CD4-positive, alpha-beta T cell treated with Interleukin-21 for 1 hour (primary cell): ENCODE data around the gene PDE4D.

Source experiments
- DNase-seq: peaks from one replicate; pipeline ENCODE4 v3.0.0-alpha.2; 2020

PDE4D gene

DNA sequence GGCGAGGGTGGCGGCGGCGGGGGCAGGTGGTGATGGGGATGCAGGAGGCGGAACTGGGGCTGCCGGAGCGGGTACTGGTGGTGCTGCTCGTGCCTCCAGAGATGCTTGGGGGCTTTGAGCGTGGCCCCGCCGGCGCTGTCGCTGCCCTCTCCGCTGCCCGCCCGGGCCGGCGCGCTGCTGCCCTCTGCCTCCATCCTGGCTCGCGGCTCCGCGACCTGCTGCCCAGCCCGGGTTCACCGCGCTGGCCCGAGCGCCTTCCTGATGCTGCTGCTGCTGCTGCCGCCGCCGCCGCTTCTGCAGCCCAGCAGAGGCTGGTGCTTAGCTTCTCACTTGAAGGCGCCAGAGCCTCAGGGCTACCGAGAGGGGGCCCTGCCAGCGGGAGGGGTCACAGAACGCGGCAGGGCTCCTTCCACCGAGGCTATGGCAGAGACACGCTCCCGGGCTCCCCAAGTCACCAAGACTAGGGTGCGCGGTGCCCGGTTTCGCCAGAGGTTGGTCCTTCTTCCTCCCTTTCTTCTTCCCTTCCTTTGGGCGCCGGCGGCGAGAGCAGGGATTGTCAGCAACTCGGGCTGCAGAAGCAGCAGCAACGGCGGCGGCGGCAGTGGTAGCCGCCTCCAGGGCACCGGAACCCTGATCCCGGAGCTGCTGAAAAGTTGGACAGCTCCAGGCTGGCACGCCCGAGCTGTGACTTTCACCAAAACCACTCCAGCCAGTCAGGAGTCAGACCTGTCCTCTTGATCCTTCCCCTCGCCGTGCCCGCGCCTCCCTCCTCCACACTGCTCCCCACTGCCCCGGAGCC is at the start of gene PDE4D:
Gene PDE4D, minus strand, starts transcription at position 298 of the 799 bp plus-strand sequence.
- no peak for DNase-seq

DNA sequence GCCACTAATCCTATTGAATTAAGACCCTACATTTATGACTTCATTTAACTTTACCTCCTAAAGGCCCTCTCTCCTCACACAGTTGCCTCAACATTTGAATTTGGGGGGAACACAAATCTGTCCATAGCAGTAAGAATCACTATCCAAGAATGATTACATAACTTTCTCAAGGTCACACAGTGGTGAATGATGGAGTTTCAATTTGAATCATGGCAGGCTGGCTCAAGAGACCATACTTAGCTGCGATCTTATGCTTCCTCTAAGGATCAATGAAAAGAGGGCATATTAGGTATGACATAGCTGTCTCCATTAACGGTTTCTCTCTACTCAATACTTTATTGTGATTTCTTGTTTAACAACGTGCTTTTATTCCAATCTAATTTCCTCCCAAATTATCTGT is 44.1 kb upstream of the PDE4D start:
- no peak for DNase-seq

GRCh38 chr5:59923465-59923864 is 29.9 kb upstream of the PDE4D start:
- DNase-seq: no peak

- no peak for DNase-seq
These were observed 28.7 kb upstream of the PDE4D start for GRCh38 chr5:59922220-59922619.

DNA sequence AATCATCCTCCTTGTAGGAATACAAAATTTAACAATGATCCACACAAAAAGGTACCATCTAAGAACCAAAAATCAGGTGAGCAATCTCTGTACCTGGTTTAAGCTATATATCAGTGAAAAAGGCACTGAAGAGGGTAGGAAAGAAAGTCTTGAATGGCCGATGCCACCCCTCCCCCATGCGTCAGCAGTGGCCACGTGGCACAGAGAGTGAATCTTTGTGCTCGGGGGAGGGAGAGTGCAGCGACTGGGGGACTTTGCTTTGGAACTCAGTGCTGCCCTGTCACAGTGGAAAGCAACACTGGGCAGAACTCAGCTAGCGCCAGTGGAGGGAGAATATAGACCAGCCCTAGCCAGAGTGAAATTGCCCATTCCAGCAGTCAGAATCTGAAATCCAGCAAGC is 28.3 kb upstream of the PDE4D start:
- no peak for DNase-seq

GRCh38 chr5:59919484-59919883 is 26.0 kb upstream of the PDE4D start:
- no peak for DNase-seq

GRCh38 chr5:59917121-59917520 is 23.6 kb upstream of the PDE4D start:
- DNase-seq: no peak

DNA sequence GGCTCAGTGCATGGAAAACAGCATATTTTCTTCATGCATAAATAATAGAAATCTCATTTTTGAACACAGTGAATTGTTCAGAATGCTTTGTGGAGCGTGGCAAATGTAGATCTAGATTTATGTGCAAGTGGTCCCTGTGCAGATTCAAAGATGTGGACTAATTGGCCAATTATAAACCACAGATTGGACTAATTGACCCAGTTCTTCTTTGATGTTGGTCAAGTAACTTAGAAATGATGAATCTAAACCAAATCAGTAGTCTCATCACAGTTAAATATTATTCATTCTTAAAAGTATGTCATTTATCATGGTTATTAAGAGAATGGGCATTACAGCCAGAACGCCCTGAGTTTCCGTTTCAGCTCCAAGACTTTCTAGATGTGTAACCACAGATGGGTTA is 11.7 kb upstream of the PDE4D start:
- DNase-seq: no peak

DNA sequence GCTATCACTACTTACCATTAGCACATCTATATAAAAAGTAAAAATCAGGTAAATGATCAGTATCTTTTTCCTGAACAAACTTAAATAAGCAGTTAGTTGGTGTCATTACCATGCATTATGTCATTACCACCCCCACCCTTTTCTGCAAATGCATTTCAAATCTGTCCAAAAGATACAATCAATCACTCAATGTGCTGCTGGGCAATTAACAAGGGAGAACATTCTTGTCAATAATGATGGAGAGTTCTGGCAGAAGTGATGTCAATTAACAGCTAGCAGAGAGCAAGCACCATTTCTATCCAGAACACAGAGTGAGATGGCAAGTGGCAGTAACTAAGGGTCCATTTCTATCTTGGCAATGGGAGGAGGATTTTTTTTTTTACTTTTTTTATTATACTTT is 3.5 kb upstream of the PDE4D start:
- DNase-seq: no peak

GRCh38 chr5:59891962-59892643 is 1.4 kb downstream of the PDE4D start:
- DNase-seq: no peak

GRCh38 chr5:59887274-59887673 is 6.3 kb downstream of the PDE4D start:
- no peak for DNase-seq

- no peak for DNase-seq
These were observed 18.9 kb downstream of the PDE4D start for GRCh38 chr5:59874675-59875074.

- DNase-seq: no peak
These were observed 20.4 kb downstream of the PDE4D start for GRCh38 chr5:59873113-59873512.

DNA sequence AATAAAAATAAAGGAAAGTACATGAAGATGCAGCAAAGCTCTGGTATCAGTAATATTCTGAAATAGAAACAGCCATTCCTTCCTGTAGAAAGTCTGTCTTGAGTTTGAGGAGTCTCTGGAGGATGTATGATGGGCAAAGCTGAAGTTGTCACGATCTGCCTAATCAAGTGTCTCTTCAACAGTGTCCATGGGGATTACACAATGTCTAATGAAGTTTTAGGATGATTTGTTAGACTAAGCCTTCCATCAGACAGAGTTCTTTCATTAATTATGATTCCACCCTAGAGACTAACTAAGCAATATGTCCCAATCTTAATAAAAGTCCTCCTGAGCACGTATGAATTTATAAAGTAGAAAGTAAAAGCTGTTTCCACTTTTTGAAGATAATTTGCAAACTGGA is 26.9 kb downstream of the PDE4D start:
- DNase-seq: no peak

GRCh38 chr5:59864718-59865117 is 28.8 kb downstream of the PDE4D start:
- DNase-seq: no peak

DNA sequence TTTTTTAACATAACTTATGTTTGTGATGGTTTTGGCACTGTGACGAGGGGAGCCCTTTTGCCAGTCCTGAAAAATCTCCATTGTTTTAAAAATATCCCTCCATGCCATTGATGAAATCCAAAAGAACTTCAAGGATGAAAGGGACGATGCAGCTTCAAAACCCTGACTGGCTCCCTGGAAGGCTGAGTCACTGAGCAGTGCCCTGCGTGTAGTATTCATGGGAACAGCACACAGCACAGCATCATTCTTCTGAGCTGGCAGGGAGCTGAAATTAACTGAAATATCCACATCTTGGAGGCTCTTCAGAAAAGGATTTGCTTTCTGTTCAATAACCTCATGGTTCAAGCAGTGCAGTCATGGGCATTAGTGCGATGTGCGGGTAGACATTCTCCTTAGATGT is 29.7 kb downstream of the PDE4D start:
- no peak for DNase-seq

- no peak for DNase-seq
These were observed 37.2 kb downstream of the PDE4D start for GRCh38 chr5:59856358-59856757.

GRCh38 chr5:59850766-59851165 is 42.8 kb downstream of the PDE4D start:
- no peak for DNase-seq

DNA sequence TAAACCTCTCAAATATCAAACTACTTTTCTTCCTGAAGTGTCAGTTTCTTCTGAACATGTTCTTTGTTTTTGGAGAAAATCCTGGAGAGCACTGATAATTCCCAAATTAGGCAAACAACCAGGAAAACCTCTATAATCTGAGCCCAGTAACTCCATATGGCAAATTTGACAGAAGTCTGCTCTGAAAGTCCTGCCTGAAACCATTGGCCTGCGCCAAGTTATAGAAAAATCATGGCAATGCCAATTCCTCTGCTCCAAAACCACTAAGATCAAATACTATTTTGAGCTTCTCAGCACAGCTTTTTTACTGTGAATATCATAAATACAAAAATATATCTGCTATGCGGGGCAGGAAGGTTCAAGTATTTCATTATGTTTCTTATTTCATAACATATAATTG is 45.9 kb downstream of the PDE4D start:
- DNase-seq: no peak

DNA sequence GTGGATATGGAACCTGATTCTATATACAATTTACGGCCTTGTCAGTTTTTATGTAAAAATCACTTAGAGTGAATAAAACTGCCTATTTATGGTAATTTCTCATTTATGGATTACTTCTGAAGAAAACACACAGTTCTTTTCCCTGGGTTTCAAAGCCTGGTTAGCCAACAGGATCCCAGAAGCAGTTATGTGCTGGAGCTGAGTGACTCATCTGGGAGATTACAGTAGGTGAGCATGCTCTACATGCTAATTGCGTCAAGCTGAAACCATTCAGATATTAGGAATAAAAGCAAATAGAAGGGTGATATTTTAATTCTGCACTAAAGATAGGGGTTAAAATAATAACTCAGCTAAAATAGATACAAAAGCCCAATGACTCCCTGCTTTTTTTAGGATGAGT is 47.8 kb downstream of the PDE4D start:
- no peak for DNase-seq

DNA sequence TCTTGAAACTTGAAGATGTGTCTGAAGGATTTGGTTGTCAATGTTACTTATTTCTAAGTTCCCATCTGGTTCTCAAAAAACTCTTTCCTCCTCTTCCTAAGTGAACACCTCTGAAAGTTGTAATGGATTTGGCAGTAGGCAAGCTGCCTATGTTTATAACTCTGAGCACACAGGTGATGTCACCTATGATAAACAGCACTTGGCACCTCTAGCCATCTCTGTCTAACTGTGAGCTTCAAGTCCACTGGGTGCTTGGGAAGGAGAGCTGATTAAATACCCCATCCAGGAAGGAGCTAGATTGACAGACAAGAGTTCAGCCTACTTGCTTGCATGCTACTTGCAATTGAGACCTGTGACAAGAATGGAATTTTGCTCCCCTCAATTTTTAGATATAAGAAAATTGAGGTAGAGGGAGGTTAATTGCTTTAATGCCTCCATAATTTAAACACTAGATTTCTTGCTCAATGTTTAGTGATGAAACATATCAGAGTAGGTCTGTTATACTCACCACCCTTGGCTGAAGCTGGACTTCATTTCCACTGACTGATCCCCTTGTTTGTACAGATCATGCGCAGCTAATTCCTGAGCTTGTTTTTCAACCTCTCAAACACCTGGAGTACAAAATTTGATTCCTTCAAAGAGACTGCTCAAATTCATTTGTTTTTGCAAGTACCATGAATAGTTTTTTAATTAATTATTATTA is 49.9 kb downstream of the PDE4D start:
- no peak for DNase-seq

GRCh38 chr5:59842999-59843398 is 50.5 kb downstream of the PDE4D start:
- no peak for DNase-seq

DNA sequence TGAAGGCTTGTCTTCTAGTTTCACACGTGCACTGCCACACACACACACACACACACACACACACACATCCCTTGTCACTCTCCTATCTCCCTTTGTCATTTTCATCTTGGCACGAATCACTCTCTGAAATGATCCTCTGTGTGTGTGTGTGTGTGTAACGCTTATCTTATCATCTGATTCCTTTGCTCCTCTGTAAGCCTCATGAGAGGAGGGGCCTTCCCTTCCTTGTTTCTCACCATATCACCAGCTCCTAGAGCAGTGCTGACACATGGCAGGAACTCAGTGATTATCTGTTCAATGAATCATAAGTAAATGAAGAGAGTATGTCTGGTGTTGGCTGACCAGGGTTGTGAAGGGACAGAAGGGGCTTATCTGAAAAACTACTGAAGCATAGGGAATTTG is 53.3 kb downstream of the PDE4D start:
- no peak for DNase-seq

- no peak for DNase-seq
These were observed 54.5 kb downstream of the PDE4D start for GRCh38 chr5:59838989-59839388.
